Embryonic facial prominence (tissue), 1 donor: ENCODE data around the gene CSH1.
"Not testable (repeated sequence)": the region's sequence is repeated elsewhere in the genome, so short reads cannot be mapped to it uniquely, and the experiment has no call there.

Source experiments
- DNase-seq: peaks from one replicate; pipeline ENCODE4 v3.0.0-alpha.2; 2016; ENCODE audit errors: extremely low spot score

CSH1 gene

GRCh38 chr17:63928966-63929695 lies 32.8 kb upstream of the CSH1 start:
- no peak for DNase-seq

- DNase-seq, result no peak
Measured at GRCh38 chr17:63928172-63928666, 31.8 kb upstream of the CSH1 start.

- no peak for DNase-seq
Measured at GRCh38 chr17:63927464-63928171, 31.2 kb upstream of the CSH1 start.

GRCh38 chr17:63926164-63926563 lies 29.8 kb upstream of the CSH1 start:
- no peak for DNase-seq

GRCh38 chr17:63925615-63926014 lies 29.2 kb upstream of the CSH1 start:
- DNase-seq, result no peak

GRCh38 chr17:63922402-63922801 lies 26.0 kb upstream of the CSH1 start:
- DNase-seq, result not testable (repeated sequence)

GRCh38 chr17:63920779-63921178 lies 24.4 kb upstream of the CSH1 start:
- DNase-seq, result not testable (repeated sequence)

GRCh38 chr17:63920050-63920449 lies 23.7 kb upstream of the CSH1 start:
- DNase-seq, result not testable (repeated sequence)

- DNase-seq, result no peak
Measured at GRCh38 chr17:63919311-63919723, 22.9 kb upstream of the CSH1 start.

GRCh38 chr17:63918789-63919305 lies 22.5 kb upstream of the CSH1 start, which contains the start of gene GH1:
Gene GH1, minus strand, starts transcription at chr17:63918839. Its CDS starts 63 bp downstream, at chr17:63918776.
- not testable (repeated sequence) for DNase-seq

- no peak for DNase-seq
Measured at GRCh38 chr17:63918305-63918704, 21.9 kb upstream of the CSH1 start.

- DNase-seq, result no peak
Measured at GRCh38 chr17:63917646-63918045, 21.3 kb upstream of the CSH1 start.

GRCh38 chr17:63917206-63917605 lies 20.8 kb upstream of the CSH1 start:
- DNase-seq, result not testable (repeated sequence)

- no peak for DNase-seq
Measured at GRCh38 chr17:63916566-63917185, 20.3 kb upstream of the CSH1 start.

- DNase-seq, result not testable (repeated sequence)
Measured at GRCh38 chr17:63915753-63916152, 19.4 kb upstream of the CSH1 start.

GRCh38 chr17:63914471-63914870 lies 18.1 kb upstream of the CSH1 start:
- no peak for DNase-seq

GRCh38 chr17:63911657-63912100 lies 15.3 kb upstream of the CSH1 start:
- DNase-seq, result no peak

- DNase-seq, result no peak
Measured at GRCh38 chr17:63911041-63911635, 14.8 kb upstream of the CSH1 start, which contains the start of gene CSHL1. Gene CSHL1, minus strand, starts transcription at chr17:63911258. Its CDS starts 62 bp downstream, at chr17:63911196.

- DNase-seq, result no peak
Measured at GRCh38 chr17:63910096-63910495, 13.7 kb upstream of the CSH1 start.

- not testable (repeated sequence) for DNase-seq
Measured at GRCh38 chr17:63909586-63909985, 13.2 kb upstream of the CSH1 start.

- not testable (repeated sequence) for DNase-seq
Measured at GRCh38 chr17:63907161-63907778, 10.9 kb upstream of the CSH1 start.
